ENCODE results near the gene SYNCRIP. TPM values are rescaled to one million over a fixed set of nuclear protein-coding genes. Genes with fewer than 3 reads are reported as not detected.

The SYNCRIP gene
- total RNA-seq, 1 experiment from 2014 or later, result 199 TPM

GRCh38 chr6:85592033-85592432 is 50.7 kb downstream of the SYNCRIP start:
- peak overlapping the region; percentile 95 to 96 for H3K4me3 Mint-ChIP-seq
- Histone ChIP-seq H3K18ac (ENCODE audit: insufficient read length, low read depth, low read length) (no peak overlapping the region), H3K4me2 (ENCODE audit: insufficient read depth, insufficient read length, low read length) (no peak overlapping the region), H3K23me2 (ENCODE audit: insufficient read length, low read depth, low read length, poor library complexity, severe bottlenecking) (peaks cover 4% of the 10 kb centered on the region), H3K4me1 (ENCODE audit: insufficient read depth, low read length) (no peaks in the 10 kb centered on the region), H2BK15ac (ENCODE audit: low read depth, low read length) (no peak overlapping the region), H4K5ac (ENCODE audit: insufficient read length, low read depth, low read length) (no peak overlapping the region), H4K8ac (replicated peaks; ENCODE audit: insufficient read length, low read depth, low read length) (no peak overlapping the region), H3K9ac (ENCODE audit: extremely low read depth, insufficient read length, low read length) (no peak overlapping the region), H3K14ac (ENCODE audit: insufficient read depth, low read length) (no peak overlapping the region), H3K9me3 (ENCODE audit: control insufficient read depth, low read depth, low read length) (no peaks in the 10 kb centered on the region), H4K91ac (ENCODE audit: insufficient read length, low read depth, low read length) (no peak overlapping the region), H2AFZ (ENCODE audit: low read length) (no peak overlapping the region), H2BK5ac (ENCODE audit: insufficient read length, low read length) (no peak overlapping the region), H3K79me2 (ENCODE audit: insufficient read depth, low read length) (no peaks in the 10 kb centered on the region; the same call in 1 of the 2 replicates), H2BK12ac (ENCODE audit: insufficient read length, low read depth, low read length) (no peak overlapping the region), H2BK120ac (ENCODE audit: low read depth, low read length, poor library complexity, severe bottlenecking) (no peak overlapping the region), H2AK5ac (ENCODE audit: insufficient read length, low read length) (no peak overlapping the region), H2BK20ac (ENCODE audit: low read depth, low read length, poor library complexity, severe bottlenecking) (no peak overlapping the region), H3K4ac (ENCODE audit: low read depth, low read length) (no peak overlapping the region), H3K27me3 (ENCODE audit: insufficient read depth, low read length) (no peaks in the 10 kb centered on the region), H3K27ac (ENCODE audit: insufficient read length, low read depth, low read length) (no peak overlapping the region), H3K56ac (ENCODE audit: insufficient read length, low read depth, low read length) (no peak overlapping the region), H3K79me1 (ENCODE audit: insufficient read depth, low read depth, low read length, poor library complexity, severe bottlenecking) (no peaks in the 10 kb centered on the region), H3T11ph (ENCODE audit: low read length) (no peak overlapping the region), H4K20me1 (ENCODE audit: control insufficient read depth, insufficient read depth, insufficient read length) (no peaks in the 10 kb centered on the region), H3K23ac (ENCODE audit: insufficient read length, low read depth, low read length) (no peak overlapping the region)
- TF ChIP-seq CTCF (conservative IDR thresholded peaks at IDR 0.05), result no peak
- no peak overlapping the region for H3K27ac Mint-ChIP-seq
- H3K4me1 Mint-ChIP-seq, result peaks cover 12 to 15% of the 10 kb centered on the region in 2 experiments
- no peak for DNase-seq
- peaks cover 6% of the 10 kb centered on the region; the same call in 1 of the 2 replicates for H3K27me3 Mint-ChIP-seq (ENCODE audit: low read depth)
- peaks cover 0 to 3% of the 10 kb centered on the region in 2 experiments; a peak in 3 of 5 replicates for H3K9me3 Mint-ChIP-seq
- peaks cover 1 to 8% (median 4%) of the 10 kb centered on the region in 3 experiments; a peak in 5 of 7 replicates for H3K36me3 Mint-ChIP-seq (ENCODE audit: insufficient read depth in 1 of 3, low read depth in 3 of 3)
- no CpG with 5 or more reads among the region's 1 CpG for WGBS (ENCODE audit: extremely low coverage, insufficient read length, low lambda C conversion rate)

All from H9 (cell line).